ENCODE measurements around the gene PCDHGA2.

DNA sequence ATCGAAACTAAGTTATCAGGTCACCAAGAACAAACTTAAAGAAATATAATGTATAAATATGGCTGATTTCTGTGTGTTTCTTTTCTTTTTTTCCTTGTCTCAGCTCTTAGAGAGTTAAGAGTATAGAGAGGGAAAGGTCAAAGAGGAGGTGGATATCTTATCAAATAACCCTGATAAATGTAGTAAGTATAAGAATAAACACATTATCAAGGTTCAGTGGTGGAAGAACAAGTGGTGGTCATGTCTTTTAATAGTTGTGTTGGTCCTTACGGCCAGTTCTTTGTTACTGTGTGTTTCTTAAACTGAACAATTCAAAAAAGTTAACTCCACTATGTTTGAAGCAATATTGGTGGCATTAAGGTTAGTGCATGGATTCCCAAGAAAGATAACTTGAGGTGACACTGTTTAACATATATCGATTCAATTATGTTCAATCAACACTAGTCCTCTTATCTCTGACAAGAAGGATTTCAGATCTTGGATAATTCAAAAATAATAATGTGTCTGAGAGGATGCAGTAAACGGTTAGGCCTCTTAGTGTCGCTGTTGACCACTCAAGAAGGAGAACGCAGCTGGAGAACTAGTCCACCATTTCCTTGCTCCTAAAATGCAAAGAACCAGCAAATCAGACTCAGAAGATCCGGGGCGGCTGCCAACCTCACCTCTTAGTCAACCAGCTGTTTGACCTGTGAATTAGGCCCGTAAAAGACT is 4.8 kb downstream of the PCDHGA2 start, which contains the start of gene PCDHGA3:
- TF ChIP-seq, protein P1, sequence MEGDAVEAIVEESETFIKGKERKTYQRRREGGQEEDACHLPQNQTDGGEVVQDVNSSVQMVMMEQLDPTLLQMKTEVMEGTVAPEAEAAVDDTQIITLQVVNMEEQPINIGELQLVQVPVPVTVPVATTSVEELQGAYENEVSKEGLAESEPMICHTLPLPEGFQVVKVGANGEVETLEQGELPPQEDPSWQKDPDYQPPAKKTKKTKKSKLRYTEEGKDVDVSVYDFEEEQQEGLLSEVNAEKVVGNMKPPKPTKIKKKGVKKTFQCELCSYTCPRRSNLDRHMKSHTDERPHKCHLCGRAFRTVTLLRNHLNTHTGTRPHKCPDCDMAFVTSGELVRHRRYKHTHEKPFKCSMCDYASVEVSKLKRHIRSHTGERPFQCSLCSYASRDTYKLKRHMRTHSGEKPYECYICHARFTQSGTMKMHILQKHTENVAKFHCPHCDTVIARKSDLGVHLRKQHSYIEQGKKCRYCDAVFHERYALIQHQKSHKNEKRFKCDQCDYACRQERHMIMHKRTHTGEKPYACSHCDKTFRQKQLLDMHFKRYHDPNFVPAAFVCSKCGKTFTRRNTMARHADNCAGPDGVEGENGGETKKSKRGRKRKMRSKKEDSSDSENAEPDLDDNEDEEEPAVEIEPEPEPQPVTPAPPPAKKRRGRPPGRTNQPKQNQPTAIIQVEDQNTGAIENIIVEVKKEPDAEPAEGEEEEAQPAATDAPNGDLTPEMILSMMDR (IDR thresholded peaks at IDR 0.05): no peak
- TF ChIP-seq EP300 (IDR thresholded peaks at IDR 0.05) (no peak), POLR2AphosphoS5 (IDR thresholded peaks at IDR 0.05) (no peak)

Data from gastroesophageal sphincter (tissue), 3 donors.